Activated CD8-positive, alpha-beta T cell treated with anti-CD3 and anti-CD28 coated beads for 36 hours (primary cell): ENCODE results near the gene CSTF1. TPM values are rescaled to one million over a fixed set of nuclear protein-coding genes. Genes with fewer than 3 reads are reported as not detected.
"Not testable (repeated sequence)": the region's sequence is repeated elsewhere in the genome, so short reads cannot be mapped to it uniquely, and the experiment has no call there.

ENCODE experiments used
- ATAC-seq: fragments of 200-7000 bp; cut with Tn5 transposase; one replicate; pipeline ENCODE4 v1.10.0; 2021; ENCODE audit warnings: mild to moderate bottlenecking, moderate library complexity
- CTCF ChIA-PET: fragments of 350-600 bp; sonication (Branson Sonifier 250); formaldehyde crosslinking; loops from one replicate; lab custom pipeline; 2021; ENCODE audit warnings: antibody characterized with exemption; lab: Charles Lee
- POLR2A ChIA-PET: fragments of 350-600 bp; sonication (Branson Sonifier 250); formaldehyde crosslinking; loops from one replicate; lab custom pipeline; 2021; ENCODE audit warnings: antibody characterized with exemption; lab: Charles Lee
- DNase-seq: peaks from one replicate; pipeline ENCODE4 v3.0.0-alpha.2; 2020
- H3K27ac Mint-ChIP-seq: one replicate; pipeline ENCODE4 v1.8.0; 2021; ENCODE audit warnings: mild to moderate bottlenecking, mixed read lengths
- H3K27me3 Mint-ChIP-seq: one replicate; pipeline ENCODE4 v1.8.0; 2021; ENCODE audit warnings: mixed read lengths
- H3K36me3 Mint-ChIP-seq: one replicate; pipeline ENCODE4 v1.8.0; 2021; ENCODE audit warnings: low read depth, mixed read lengths
- H3K4me1 Mint-ChIP-seq: one replicate; pipeline ENCODE4 v1.8.0; 2021; ENCODE audit warnings: low read depth, mixed read lengths
- H3K4me3 Mint-ChIP-seq: one replicate; pipeline ENCODE4 v1.8.0; 2021; ENCODE audit warnings: mild to moderate bottlenecking, moderate library complexity, mixed read lengths
- H3K9me3 Mint-ChIP-seq: one replicate; pipeline ENCODE4 v1.8.0; 2021; ENCODE audit warnings: mixed read lengths
- intact Hi-C: fragments of 100-400 bp; cut with micrococcal nuclease; formaldehyde crosslinking; loops from one replicate; pipeline ENCODE4 v1.10.0; 2022
- total RNA-seq, 2 experiments: library from RNA; stranded (reverse); gene quantifications; one replicate each; pipeline ENCODE4 v1.2.3, GENCODE V29; 2021
- TF ChIP-seq, protein P1 (sequence below): fragments of 200-600 bp; IDR thresholded peaks from one replicate; pipeline ENCODE4 v1.8.0; 2022; ENCODE audit warnings: antibody characterized with exemption, mild to moderate bottlenecking

The CSTF1 gene
- total RNA-seq, 2 experiments from 2014 or later = 63.4 to 66.2 TPM

DNA sequence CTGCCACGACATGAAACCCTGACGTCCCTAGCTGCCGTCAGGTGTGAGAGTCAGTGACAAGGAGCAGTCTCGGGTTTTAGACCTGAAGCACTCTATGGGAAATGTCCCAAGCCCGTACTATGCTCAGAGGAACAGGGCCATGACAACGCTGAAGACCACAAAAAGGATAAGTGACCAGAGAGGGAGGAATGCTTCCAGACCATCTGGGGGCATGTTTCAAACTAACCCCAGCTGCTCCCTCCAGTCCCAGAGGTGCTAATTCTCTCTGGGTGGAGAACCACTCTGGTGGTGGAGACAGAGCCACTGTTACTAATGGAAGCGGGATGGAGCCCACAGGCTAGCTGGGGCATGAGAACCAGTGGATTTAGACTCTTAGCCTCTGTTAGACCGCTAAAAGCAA is 9.1 kb upstream of the CSTF1 start:
- CTCF ChIA-PET = no interaction called here

DNA sequence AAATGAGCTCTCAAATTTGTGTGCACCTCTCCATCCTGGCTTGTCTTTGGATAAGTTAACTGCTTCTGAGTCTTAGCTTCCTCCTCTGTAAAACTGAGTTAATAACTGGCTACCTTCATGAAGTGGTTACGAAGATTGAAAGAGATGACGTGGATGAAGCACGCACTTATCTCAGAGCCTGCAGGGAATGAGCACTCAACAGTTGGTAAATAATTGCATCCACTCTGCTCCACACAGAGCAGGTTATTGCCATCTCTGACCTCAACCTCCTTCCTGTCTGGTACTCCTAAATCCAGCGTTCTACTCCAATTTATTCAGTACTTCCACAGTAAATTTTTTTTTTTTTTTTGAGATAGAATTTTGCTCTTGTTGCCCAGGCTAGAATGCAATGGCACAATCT is 7.3 kb upstream of the CSTF1 start:
- no peaks in the 10 kb centered on the region for H3K27me3 Mint-ChIP-seq
- intact Hi-C loops = no loop called here
- POLR2A ChIA-PET = interaction anchor here (1.1 kb wide), 1 partner anchor 14 kb away, joined by 4 read pairs; no protein-coding TSS in a partner anchor
- no peak overlapping the region for H3K27ac Mint-ChIP-seq
- H3K36me3 Mint-ChIP-seq = peaks cover 73% of the 10 kb centered on the region
- DNase-seq = no peak
- H3K4me1 Mint-ChIP-seq = peaks cover 25% of the 10 kb centered on the region
- TF ChIP-seq, protein P1, sequence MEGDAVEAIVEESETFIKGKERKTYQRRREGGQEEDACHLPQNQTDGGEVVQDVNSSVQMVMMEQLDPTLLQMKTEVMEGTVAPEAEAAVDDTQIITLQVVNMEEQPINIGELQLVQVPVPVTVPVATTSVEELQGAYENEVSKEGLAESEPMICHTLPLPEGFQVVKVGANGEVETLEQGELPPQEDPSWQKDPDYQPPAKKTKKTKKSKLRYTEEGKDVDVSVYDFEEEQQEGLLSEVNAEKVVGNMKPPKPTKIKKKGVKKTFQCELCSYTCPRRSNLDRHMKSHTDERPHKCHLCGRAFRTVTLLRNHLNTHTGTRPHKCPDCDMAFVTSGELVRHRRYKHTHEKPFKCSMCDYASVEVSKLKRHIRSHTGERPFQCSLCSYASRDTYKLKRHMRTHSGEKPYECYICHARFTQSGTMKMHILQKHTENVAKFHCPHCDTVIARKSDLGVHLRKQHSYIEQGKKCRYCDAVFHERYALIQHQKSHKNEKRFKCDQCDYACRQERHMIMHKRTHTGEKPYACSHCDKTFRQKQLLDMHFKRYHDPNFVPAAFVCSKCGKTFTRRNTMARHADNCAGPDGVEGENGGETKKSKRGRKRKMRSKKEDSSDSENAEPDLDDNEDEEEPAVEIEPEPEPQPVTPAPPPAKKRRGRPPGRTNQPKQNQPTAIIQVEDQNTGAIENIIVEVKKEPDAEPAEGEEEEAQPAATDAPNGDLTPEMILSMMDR = no peak
- CTCF ChIA-PET = interaction anchor here (1.1 to 1.4 kb wide), 3 partner anchors 9 to 26 kb away, joined by 3 to 4 read pairs (median 3); partner anchors contain the start of gene FAM210B
- H3K4me3 Mint-ChIP-seq = no peak overlapping the region
- no peak for ATAC-seq
- no peaks in the 10 kb centered on the region for H3K9me3 Mint-ChIP-seq

More for the DNA sequence above, 9.1 kb upstream of the CSTF1 start:
- ATAC-seq (no peak), DNase-seq (no peak)
- intact Hi-C loops = no loop called here
- Mint-ChIP-seq H3K27ac (no peak overlapping the region), H3K4me1 (peaks cover 17% of the 10 kb centered on the region), H3K36me3 (peaks cover 69% of the 10 kb centered on the region), H3K9me3 (no peaks in the 10 kb centered on the region), H3K27me3 (no peaks in the 10 kb centered on the region), H3K4me3 (no peak overlapping the region)
- POLR2A ChIA-PET = no interaction called here
- TF ChIP-seq, protein P1 = no peak

DNA sequence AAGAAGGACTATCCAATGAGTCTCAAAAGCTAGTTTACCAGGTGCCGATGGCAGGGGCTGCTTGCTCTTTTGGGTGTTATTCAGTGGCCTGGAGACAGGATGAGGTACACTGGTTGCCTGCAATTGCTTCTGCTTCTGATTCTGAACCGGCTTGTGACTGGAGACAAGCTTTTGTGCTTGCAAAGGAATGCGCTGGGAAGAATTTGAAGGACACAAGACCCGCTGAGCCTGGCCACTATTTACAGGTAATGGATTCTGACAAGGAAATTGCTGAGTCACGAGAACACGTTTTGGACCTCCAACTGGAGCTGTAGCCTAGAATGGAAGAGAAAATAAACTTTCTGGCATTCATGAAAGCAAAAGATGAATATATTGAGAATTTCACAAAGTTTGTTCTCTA is 6.2 kb upstream of the CSTF1 start:
- ATAC-seq (no peak), DNase-seq (no peak)
- Mint-ChIP-seq H3K36me3 (peaks cover 74% of the 10 kb centered on the region), H3K4me1 (peaks cover 28% of the 10 kb centered on the region), H3K9me3 (no peaks in the 10 kb centered on the region), H3K27me3 (no peaks in the 10 kb centered on the region), H3K27ac (no peak overlapping the region), H3K4me3 (no peak overlapping the region)
- TF ChIP-seq, protein P1 = no peak
- intact Hi-C loops = no loop called here
- ChIA-PET CTCF (no interaction called here), POLR2A (no interaction called here)

DNA sequence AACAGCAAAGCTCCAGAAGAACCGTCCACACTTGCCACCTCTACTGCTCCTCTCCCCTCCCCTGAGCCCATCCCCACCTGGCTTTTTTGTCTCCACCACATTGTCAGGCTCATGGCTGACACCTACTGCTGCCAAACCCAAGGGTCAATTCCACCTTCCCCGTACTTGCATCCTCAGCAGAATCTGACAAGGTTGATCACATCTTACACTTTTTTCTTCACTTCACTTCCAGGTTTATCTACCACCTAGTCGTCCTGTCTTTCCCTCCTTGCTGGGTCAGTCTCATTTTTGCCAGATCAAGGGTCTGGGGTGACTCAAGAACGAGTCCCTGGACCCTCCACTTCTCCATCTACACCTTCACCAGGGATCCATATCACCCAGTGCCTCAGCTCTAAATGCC is 3.6 kb upstream of the CSTF1 start:
- H3K36me3 Mint-ChIP-seq = peaks cover 65% of the 10 kb centered on the region
- no peak overlapping the region for H3K4me3 Mint-ChIP-seq
- H3K9me3 Mint-ChIP-seq = no peaks in the 10 kb centered on the region
- no peak for DNase-seq
- H3K27me3 Mint-ChIP-seq = no peaks in the 10 kb centered on the region
- H3K4me1 Mint-ChIP-seq = peaks cover 21% of the 10 kb centered on the region
- CTCF ChIA-PET = no interaction called here
- intact Hi-C loops = no loop called here
- no peak for ATAC-seq
- POLR2A ChIA-PET = interaction anchor here (0.7 to 1.1 kb wide), 2 partner anchors 20 to 26 kb away, joined by 3 read pairs; no protein-coding TSS in a partner anchor
- H3K27ac Mint-ChIP-seq = no peak overlapping the region
- TF ChIP-seq, protein P1 = no peak

DNA sequence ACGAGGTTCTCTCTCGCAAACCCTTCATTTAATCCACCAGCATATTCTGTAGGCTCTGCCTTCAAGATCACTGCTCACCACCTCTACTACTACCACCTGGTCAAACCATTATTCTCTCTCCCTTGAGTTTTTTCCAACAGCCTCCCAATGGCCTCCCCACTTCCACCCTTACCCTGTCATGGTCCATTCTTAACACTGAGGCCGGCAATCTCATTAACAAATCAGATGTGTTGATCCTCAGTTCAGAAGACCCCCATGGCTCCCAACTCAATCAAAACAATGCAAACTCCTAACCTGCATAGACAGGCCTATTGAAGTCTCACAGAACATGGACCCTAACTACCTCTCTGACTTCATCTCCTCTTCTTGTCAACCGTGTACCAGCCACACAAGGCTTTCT is 2.6 kb upstream of the CSTF1 start:
- intact Hi-C loops = loop anchor here (5.0 kb wide), 1 partner anchor 77 kb away; the partner anchor contains the start of gene RTF2
- H3K4me1 Mint-ChIP-seq = peaks cover 25% of the 10 kb centered on the region
- DNase-seq (no peak), ATAC-seq (no peak)
- TF ChIP-seq, protein P1 = no peak
- H3K4me3 Mint-ChIP-seq = peak overlapping the region; percentile 44
- no peaks in the 10 kb centered on the region for H3K9me3 Mint-ChIP-seq
- no peaks in the 10 kb centered on the region for H3K27me3 Mint-ChIP-seq
- H3K36me3 Mint-ChIP-seq = peaks cover 66% of the 10 kb centered on the region
- POLR2A ChIA-PET = no interaction called here
- no peak overlapping the region for H3K27ac Mint-ChIP-seq
- CTCF ChIA-PET = no interaction called here

DNA sequence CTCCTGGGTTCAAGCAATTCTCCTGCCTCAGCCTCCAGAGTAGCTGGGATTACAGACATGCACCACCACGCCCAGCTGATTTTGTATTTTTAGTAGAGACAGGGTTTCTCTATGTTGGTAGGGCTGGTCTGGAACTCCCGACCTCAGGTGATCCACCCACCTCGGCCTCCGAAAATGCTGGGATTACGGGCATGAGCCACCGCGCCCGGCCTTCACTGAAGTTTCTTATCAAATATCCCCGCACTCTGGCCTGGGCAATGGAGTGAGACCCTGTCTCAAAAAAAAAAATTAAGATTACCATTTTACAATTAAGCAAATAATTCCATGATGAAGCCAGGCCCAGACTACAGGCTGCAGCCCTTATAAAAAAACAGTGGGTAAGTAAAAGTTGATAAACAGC is 2.0 kb upstream of the CSTF1 start:
- CTCF ChIA-PET, H3K27me3 Mint-ChIP-seq, POLR2A ChIA-PET, ATAC-seq, H3K27ac Mint-ChIP-seq, H3K4me3 Mint-ChIP-seq, H3K9me3 Mint-ChIP-seq, DNase-seq: not testable (repeated sequence)
- Mint-ChIP-seq H3K4me1 (peaks cover 29% of the 10 kb centered on the region), H3K36me3 (peaks cover 66% of the 10 kb centered on the region)
- intact Hi-C loops = loop anchor here (5.0 kb wide), 1 partner anchor 77 kb away; the partner anchor contains the start of gene RTF2
